ENCODE results near the gene BCL11A.

DNA sequence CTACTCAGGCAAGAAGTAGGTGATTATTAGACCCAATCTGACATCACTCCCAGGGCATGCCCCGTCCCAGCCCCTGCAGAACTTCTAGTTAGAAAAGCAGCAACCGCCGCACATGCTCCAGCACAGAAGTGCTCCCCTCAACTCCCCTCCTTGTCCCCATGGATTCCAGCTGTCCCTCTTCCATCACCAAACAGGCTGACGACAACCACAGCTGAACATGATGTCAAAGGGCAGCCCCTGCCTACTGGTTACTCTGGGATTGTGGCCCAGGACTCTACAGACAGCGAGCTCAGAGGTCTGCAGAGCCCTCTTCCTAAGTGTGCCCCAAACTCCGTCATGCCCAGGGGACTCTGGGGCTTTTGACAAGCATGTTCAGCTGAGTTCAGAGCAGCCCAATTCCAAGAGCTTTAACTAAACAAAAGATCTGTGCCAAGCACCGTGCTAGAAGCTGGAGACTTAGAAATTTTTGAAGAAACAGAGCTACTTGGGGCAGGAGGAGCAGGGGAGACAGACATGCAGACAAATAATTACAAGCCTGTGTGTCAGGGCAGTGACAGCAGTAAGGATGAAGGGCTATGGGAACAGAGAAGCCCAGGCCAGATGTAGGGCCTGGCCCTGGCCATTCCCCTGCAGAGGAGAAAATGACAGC lies 148.1 kb downstream of the BCL11A start:
- no peak for TF ChIP-seq POLR2A (IDR thresholded peaks at IDR 0.05)
- TF ChIP-seq, protein P1, sequence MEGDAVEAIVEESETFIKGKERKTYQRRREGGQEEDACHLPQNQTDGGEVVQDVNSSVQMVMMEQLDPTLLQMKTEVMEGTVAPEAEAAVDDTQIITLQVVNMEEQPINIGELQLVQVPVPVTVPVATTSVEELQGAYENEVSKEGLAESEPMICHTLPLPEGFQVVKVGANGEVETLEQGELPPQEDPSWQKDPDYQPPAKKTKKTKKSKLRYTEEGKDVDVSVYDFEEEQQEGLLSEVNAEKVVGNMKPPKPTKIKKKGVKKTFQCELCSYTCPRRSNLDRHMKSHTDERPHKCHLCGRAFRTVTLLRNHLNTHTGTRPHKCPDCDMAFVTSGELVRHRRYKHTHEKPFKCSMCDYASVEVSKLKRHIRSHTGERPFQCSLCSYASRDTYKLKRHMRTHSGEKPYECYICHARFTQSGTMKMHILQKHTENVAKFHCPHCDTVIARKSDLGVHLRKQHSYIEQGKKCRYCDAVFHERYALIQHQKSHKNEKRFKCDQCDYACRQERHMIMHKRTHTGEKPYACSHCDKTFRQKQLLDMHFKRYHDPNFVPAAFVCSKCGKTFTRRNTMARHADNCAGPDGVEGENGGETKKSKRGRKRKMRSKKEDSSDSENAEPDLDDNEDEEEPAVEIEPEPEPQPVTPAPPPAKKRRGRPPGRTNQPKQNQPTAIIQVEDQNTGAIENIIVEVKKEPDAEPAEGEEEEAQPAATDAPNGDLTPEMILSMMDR (IDR thresholded peaks at IDR 0.05), result no peak
